ENCODE data around the gene EXOC1. TPM values are rescaled to one million over a fixed set of nuclear protein-coding genes. Genes with fewer than 3 reads are reported as not detected.

EXOC1 gene
- total and polyA plus RNA-seq, 2 experiments from 2014 or later: 13.4 to 22.2 TPM

DNA sequence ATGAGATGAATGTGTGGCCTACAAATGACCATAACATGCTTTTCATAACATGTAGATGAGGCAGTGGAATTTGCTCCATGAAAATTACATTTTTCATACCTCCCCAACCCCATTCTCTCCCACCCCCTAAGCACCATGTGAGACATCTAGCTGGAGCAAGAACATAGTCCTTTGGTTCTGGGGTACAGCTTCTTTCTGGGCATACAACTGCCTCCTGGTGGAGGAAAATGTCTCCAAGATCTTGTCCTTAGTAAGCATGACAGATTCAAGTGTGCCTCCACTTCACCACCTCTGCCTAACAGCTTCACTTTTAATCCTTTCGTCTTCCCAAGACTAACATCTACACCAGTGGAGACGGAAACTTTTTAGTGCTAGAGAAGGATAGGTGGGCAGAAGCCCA is 25.9 kb upstream of the EXOC1 start:
- Histone ChIP-seq H3F3A (replicated peaks; ENCODE audit: low read depth) (no peaks in the 10 kb centered on the region), H3K4me1 (ENCODE audit: insufficient read depth) (no peaks in the 10 kb centered on the region), H3K36me3 (ENCODE audit: insufficient read depth) (no peaks in the 10 kb centered on the region), H4K20me1 (replicated peaks; ENCODE audit: insufficient read depth) (no peaks in the 10 kb centered on the region), H3K27me3 (ENCODE audit: insufficient read depth) (no peaks in the 10 kb centered on the region), H3K4me2 (no peak overlapping the region), H2AFZ (no peak overlapping the region), H3K79me2 (replicated peaks; ENCODE audit: insufficient read depth) (no peaks in the 10 kb centered on the region), H3K9me2 (ENCODE audit: insufficient read depth) (peaks cover 5% of the 10 kb centered on the region; the same call in 1 of the 2 replicates), H3K4me3 (no peak overlapping the region), H3K27ac (ENCODE audit: low read depth) (no peak overlapping the region)
- Mint-ChIP-seq H3K9me3 (no peaks in the 10 kb centered on the region), H3K4me3 (no peak overlapping the region), H3K36me3 (ENCODE audit: low read depth) (no peaks in the 10 kb centered on the region), H3K27ac (no peak overlapping the region), H3K27me3 (ENCODE audit: insufficient read depth, low read depth, poor library complexity) (peaks cover 2% of the 10 kb centered on the region), H3K4me1 (no peaks in the 10 kb centered on the region)
- no peak for TF ChIP-seq CREB1 (CRISPR knock-in tag; IDR thresholded peaks at IDR 0.05; ENCODE audit: low read depth)
- TF ChIP-seq, protein P1, sequence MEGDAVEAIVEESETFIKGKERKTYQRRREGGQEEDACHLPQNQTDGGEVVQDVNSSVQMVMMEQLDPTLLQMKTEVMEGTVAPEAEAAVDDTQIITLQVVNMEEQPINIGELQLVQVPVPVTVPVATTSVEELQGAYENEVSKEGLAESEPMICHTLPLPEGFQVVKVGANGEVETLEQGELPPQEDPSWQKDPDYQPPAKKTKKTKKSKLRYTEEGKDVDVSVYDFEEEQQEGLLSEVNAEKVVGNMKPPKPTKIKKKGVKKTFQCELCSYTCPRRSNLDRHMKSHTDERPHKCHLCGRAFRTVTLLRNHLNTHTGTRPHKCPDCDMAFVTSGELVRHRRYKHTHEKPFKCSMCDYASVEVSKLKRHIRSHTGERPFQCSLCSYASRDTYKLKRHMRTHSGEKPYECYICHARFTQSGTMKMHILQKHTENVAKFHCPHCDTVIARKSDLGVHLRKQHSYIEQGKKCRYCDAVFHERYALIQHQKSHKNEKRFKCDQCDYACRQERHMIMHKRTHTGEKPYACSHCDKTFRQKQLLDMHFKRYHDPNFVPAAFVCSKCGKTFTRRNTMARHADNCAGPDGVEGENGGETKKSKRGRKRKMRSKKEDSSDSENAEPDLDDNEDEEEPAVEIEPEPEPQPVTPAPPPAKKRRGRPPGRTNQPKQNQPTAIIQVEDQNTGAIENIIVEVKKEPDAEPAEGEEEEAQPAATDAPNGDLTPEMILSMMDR (conservative IDR thresholded peaks at IDR 0.05; ENCODE audit: low read depth in 2 of 2): peak; percentile 13 to 25; a peak in 2 of 4 replicates
- ATAC-seq: no peak
- no peak for DNase-seq (ENCODE audit: low spot score)

DNA sequence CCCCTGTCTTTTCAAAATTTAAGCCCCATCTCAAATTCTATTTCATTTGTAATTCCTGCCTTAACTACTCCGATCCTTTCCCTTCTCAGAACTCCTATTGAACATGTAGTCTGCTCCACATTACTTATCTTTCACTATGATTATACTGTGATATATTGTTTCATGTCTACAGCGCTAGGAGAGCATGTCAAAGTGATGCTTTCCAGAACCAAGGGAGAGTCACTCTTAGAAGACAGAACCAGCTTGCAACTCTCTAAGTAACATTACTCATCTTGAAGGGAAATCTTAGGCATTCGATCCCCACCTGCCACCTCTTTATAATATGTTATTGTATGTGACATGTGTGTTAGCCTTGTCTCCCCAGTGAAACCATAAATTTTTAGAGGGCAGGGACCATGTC is 23.4 kb upstream of the EXOC1 start:
- Histone ChIP-seq H3K79me2 (replicated peaks; ENCODE audit: insufficient read depth) (no peaks in the 10 kb centered on the region), H4K20me1 (replicated peaks; ENCODE audit: insufficient read depth) (no peaks in the 10 kb centered on the region), H3K4me1 (ENCODE audit: insufficient read depth) (peaks cover 3% of the 10 kb centered on the region; the same call in 1 of the 2 replicates), H3K36me3 (ENCODE audit: insufficient read depth) (no peaks in the 10 kb centered on the region), H3K27ac (ENCODE audit: low read depth) (no peak overlapping the region), H3K27me3 (ENCODE audit: insufficient read depth) (no peaks in the 10 kb centered on the region), H2AFZ (no peak overlapping the region), H3K4me2 (no peak overlapping the region), H3F3A (replicated peaks; ENCODE audit: low read depth) (no peaks in the 10 kb centered on the region), H3K4me3 (no peak overlapping the region), H3K9me2 (ENCODE audit: insufficient read depth) (peaks cover 5% of the 10 kb centered on the region; the same call in 1 of the 2 replicates)
- no peak overlapping the region for H3K4me3 Mint-ChIP-seq
- no peaks in the 10 kb centered on the region for H3K9me3 Mint-ChIP-seq
- ATAC-seq: no peak
- H3K27ac Mint-ChIP-seq: no peak overlapping the region
- H3K27me3 Mint-ChIP-seq (ENCODE audit: insufficient read depth, low read depth, poor library complexity): peaks cover 2% of the 10 kb centered on the region
- no peak for DNase-seq (ENCODE audit: low spot score)
- H3K36me3 Mint-ChIP-seq (ENCODE audit: low read depth): no peaks in the 10 kb centered on the region
- peaks cover 2% of the 10 kb centered on the region; the same call in 1 of the 3 replicates for H3K4me1 Mint-ChIP-seq
- TF ChIP-seq, protein P1 (conservative IDR thresholded peaks at IDR 0.05; ENCODE audit: low read depth in 2 of 2): no peak
- TF ChIP-seq ZNF331 (CRISPR knock-in tag; IDR thresholded peaks at IDR 0.05; ENCODE audit: low read depth) (no peak), POLR2AphosphoS5 (IDR thresholded peaks at IDR 0.05; ENCODE audit: low read depth) (no peak), ZNF462 (CRISPR knock-in tag; IDR thresholded peaks at IDR 0.05) (no peak), NANOG (IDR thresholded peaks at IDR 0.05; ENCODE audit: borderline replicate concordance) (no peak), EZH2phosphoT487 (IDR thresholded peaks at IDR 0.05; ENCODE audit: unreplicated experiment) (no peak), REST (IDR thresholded peaks at IDR 0.05; ENCODE audit: unreplicated experiment) (no peak)
